ENCODE measurements around the gene KRT9.
A peak's percentile ranks its signal among the peaks of the same experiment; 100 is the strongest.
"Not testable (repeated sequence)": the region's sequence is repeated elsewhere in the genome, so short reads cannot be mapped to it uniquely, and the experiment has no call there.

KRT9 gene

GRCh38 chr17:41576740-41577139 is 4.9 kb upstream of the KRT9 start:
- DNase-seq = not testable (repeated sequence)

- no peak for DNase-seq
These were observed 3.5 kb upstream of the KRT9 start for GRCh38 chr17:41575336-41575735.

- DNase-seq = no peak
These were observed 4.5 kb downstream of the KRT9 start for GRCh38 chr17:41567317-41567716.

DNA sequence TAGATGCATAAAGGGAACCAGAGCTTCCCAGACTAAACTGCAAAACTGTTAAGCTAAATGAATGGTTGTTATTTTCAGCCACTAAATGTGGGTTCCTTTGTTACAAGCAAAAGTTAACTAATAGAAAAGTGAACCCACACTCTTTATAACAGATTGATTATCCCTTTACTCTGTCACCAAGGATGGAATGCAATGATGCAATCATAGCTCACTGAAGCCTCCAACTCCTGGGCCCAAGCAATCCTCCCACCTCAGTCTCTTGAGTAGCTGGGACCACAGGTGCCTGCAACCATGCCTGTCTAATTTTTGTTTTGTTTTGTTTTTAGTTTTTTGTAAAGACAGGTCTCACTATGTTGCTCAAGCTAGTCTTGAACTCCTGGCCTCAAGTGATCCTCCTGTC is 6.5 kb downstream of the KRT9 start:
- no peak for DNase-seq

DNA sequence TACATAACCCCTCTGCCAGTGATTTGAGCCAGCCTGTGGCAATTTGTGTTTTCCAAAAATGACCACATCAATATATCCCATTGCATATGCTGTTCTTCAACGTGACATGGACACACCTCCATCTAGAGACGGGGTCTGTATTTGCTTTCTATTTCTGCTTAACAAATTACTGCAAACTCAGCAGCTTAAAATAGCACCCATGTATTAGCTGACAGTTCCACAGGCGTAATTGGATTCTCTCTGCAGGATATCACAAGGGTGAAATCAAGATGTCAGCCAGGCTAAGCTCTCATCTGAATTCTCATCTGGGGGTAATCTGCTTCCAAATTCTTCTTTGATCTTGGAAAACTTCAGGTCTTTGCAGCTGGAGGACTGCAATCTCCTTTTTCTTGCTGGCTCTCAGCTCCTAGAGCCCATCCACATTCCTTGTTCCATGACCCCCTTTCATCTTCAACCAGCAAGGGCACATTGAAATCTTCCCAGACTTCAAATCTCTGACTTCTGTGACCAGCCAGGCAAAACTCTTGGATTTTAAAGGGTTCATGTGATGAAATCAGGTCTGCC is 8.2 kb downstream of the KRT9 start:
- no peak for DNase-seq

DNA sequence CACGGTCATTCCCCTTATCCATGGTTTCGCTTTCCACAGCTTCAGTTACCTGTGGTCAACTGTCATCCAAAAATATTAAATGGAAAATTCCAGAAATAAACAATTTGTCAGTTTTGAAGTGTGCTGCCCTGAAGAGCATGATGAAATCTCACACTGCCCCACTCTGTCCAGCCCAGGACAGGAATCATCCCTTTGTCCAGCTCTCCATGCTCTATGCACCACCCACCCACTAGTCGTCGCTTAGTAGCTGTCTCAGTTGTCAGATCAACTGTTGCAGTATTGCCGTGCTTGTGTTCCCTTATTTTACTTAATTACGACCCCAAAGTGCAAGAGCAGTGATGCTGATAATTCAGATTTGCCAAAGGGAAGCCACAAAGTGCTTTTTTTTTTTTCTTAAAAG is 10.3 kb downstream of the KRT9 start:
- DNase-seq = no peak

DNA sequence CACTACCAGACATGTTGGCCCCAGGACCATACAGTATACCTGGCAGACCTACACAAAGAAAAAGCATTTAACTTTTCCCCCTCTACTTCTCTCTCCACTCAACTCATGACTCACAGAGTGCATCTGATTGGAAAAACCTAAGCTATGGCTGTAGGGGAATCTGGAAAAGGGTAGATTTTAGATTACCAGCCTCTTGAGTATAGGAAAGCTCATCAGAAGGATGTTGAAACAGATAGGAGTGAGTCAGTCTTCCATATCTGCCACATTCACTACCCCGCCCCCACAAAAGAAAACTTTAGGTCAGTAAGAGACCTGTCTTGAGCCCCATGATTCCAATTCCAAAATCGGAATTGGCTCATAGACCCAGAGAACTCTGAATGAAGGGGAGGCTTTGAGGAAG is 12.3 kb downstream of the KRT9 start:
- DNase-seq = no peak

DNA sequence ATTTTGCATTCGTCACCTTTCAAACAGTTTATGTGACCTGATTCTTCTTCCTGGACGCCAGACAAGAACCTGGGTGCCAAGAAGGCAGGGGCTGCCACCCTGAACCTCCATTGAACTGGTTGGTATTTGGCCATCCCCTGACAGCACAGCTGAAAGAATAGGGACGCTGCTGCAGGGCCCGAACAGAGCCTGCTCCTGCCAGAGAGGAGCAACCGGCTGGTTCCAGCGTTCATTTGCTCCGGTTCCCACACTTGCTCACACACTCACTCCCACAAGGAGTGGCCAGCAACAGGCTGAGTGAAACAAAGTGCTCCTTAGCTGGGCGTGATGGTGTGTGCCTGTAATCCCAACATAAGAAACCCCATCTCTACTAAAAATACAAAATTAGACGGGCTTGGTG is 14.9 kb downstream of the KRT9 start:
- DNase-seq = no peak

GRCh38 chr17:41556306-41556705 is 15.6 kb downstream of the KRT9 start:
- DNase-seq = no peak

DNA sequence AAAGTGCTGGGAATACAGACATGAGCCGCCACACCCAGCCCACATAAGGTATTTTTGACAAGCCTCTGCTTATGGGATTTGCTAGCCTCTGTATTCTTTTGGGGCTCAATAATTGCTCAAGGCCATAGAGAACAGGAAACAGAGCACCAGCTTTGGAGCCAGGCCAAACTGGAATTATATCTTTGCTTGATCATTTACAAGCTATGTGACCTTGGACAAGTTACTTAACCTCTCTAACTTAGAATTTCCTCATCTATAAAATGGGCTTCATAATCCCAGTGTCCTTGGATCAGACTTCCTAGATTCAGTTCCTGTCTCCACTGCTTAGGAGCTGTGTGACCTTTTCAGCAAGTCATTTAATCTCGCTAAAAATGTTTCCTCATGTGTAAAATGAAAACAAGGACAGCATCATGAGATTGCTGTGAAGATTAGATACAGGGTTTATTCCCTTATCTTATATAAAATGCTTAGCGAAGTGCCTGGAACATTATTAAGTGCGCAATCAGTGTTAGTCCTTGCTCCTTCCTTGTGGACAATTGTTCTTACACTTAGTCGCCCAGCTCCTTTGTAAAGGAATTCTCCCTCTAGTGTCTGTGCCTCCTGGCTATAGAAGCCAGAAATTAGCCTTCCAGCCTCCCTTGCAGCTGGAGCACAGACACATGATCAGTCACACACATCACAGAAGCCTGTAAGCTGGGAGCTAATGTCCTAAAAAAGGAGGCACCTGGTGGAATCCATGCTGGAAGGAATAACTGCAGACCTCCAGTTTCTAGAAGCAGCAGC is 16.6 kb downstream of the KRT9 start:
- no peak for DNase-seq

DNA sequence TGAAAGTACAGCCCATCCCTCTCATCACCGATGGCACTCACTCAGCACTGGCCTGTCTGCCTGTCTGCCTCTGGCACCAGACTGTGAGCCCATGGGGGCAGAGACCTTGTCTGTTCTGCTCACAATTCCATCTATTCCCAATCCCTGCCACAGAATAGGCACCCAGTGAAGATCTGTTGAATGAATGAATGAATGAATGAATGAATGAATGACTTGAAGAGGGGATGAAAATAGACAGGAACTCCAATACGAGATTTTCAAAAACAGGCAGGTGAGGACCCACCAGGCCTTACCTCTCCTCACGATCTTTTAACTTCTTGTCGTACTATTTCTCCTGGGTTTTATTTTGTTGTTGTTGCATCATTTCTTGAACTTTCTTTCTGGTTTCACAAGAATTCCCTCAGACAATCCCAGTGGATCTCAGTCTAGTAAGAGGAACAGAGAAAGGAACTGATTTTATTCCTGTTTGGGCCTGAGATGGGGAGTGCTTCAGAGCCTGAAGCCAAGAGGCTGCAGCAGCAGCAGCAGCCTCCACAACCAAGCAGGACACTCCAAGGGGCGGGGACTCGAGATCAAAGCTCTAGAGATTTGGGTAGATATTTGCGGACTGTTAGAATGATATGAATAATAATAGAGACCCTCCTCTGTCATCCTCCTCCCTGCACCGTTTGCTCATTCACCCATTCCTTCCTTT is 17.7 kb downstream of the KRT9 start:
- no peak for DNase-seq

GRCh38 chr17:41553176-41553575 is 18.7 kb downstream of the KRT9 start:
- no peak for DNase-seq

- DNase-seq = no peak
These were observed 19.4 kb downstream of the KRT9 start for GRCh38 chr17:41552455-41552854.

DNA sequence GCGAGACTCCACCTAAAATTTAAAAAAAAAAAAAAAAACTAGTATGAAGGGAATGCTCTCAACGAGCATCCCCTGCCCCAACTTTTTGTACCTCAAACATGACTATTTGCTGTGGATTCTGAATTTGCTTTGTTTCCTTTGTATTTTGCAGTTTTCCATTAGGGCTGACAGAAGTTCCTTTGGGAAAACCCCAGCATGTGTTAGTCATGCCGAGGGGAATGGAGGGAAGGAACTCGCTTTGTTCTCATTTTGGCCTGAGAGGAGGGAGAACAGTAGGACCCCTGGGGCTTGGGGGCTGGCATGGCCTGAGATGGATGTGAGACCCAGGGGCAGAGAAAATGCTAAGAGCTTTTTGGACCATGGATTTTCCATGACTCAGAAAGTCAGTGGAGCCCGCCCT is 20.5 kb downstream of the KRT9 start:
- no peak for DNase-seq

DNA sequence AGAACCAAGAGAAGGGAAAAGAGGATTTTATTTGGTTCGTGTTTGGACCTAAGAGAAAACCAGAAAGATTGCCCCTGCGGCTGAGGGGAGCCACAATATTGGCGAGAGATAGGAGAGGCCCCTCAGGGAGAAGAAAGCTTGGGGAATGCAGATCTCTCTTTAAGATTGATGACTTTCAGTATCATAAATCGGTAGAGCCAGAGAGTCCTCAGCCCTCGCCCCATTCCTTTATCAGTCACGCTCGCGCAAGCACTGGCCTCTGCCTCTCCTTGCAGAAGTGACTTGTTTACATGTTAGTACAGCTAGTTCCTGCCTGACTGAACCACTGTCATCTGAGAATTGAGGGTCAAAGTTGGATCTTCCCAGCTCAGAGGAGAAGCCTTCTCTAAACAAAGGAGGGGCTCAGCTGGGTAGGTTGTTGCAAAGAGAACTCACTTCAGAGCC is 22.2 kb downstream of the KRT9 start:
- DNase-seq = no peak

DNA sequence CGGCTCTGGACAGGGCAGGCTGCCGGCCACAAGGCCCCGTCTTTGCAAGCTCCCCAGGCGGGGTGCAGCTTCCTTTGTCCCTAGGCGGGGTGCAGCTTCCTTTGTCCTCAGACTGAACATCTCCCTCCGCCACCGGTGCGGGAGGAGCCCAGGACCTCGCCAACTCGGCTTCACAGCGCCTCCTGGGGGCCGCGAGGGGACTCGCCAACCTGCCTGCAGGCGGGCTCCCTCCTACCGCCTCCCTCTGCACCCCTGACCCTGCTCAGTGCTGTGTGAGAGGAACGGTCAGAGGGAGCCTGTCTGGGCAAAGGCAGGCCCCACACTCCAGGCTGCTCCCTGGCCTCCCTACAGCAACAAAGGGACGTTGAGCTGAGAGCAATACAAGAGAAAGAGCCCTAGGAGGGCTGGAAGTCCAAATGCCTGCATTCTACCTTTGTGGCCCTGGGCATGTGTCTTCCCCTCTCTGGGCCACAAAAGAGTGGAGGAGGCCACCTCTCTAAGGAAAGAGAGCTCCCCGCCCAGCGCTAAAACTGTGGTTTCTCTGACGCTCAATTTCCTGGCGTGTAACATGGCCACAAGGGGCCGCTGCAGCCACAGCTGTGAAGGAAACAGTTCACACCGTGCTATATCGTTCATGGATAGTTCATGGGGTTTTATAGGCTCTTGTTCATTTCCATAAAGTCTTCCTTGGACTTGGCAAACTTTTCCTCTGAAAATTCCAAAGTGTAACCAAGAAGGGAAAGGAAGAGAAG is 22.8 kb downstream of the KRT9 start:
- peak; percentile 68 for DNase-seq

GRCh38 chr17:41547921-41548843 is 23.7 kb downstream of the KRT9 start:
- DNase-seq = no peak

- no peak for DNase-seq
These were observed 24.4 kb downstream of the KRT9 start for GRCh38 chr17:41547378-41547841.

GRCh38 chr17:41546819-41547218 is 25.0 kb downstream of the KRT9 start:
- DNase-seq = no peak

DNA sequence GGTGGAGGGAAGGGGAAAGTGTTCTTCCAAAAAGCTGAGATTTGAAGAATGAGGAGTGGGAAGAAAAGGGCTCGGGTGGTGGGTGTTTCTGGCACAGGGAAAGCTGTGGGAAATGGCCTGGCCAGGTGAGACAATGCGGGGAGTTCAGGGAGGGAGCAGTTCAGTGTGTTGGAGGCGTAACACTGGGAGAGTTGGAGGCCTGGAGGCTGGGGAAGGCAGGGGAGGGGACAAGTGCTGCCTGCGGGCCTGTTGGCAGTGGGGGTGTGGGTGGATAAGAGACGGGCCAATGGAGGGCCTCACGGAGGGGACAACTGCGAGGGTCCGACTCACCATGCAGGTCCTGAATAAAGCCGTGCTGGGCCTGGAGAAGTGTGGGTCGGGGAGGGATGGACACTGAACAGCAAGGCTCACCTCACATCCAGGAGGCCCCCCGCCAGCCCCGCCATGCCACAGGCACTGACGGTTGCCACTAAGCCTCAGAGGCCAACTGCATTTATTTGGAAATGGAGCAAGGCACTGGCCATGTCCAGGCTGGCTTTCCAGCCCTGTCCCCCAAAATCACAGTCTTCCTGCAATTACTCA is 25.9 kb downstream of the KRT9 start:
- DNase-seq = no peak

DNA sequence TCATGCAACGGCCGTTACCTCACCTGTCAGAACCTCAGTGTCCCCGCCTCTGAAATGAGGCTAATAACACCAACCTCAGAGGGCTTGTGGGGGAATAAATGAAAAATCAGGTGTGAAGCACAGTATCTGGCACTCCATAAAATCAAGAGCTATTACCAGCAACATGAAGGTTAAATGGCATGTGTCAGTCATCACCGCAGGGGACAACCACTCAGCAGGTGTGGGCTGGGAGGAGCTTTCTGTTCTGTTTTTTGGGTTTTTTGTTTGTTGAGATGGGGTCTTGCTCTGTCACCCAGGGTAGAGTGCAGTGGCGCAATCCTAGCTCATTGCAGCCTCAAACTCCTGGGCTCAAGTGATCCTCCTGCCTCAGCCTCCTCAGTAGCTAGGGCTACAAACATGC is 26.9 kb downstream of the KRT9 start:
- DNase-seq = no peak

GRCh38 chr17:41544491-41544892 is 27.4 kb downstream of the KRT9 start:
- DNase-seq = no peak

All from NCI-H2029 treated with DMSO at 0.1 percent for 48 hours (cell line).